Left ventricle myocardium inferior (tissue), 1 donor: Measurements from ENCODE around the gene MUSTN1. TPM values are rescaled to one million over a fixed set of nuclear protein-coding genes. Genes with fewer than 3 reads are reported as not detected.

Source experiments
- DNase-seq: peaks from one replicate; pipeline ENCODE4 v3.0.0-alpha.2; 2020
- H3K27ac ChIP-seq: fragments of 200-600 bp; replicated peaks from 2 replicates; pipeline ENCODE4 v1.8.0; 2021
- H3K27me3 ChIP-seq: fragments of 200-600 bp; 2 replicates; pipeline ENCODE4 v1.8.0; 2021; ENCODE audit warnings: low read depth
- H3K36me3 ChIP-seq: fragments of 200-600 bp; 2 replicates; pipeline ENCODE4 v1.8.0; 2021
- H3K4me1 ChIP-seq: fragments of 200-600 bp; 2 replicates; pipeline ENCODE4 v1.8.0; 2021
- H3K4me3 ChIP-seq: fragments of 200-600 bp; 2 replicates; pipeline ENCODE4 v1.8.0; 2021; ENCODE audit warnings: mild to moderate bottlenecking, moderate library complexity
- H3K9me3 ChIP-seq: fragments of 200-600 bp; replicated peaks from 2 replicates; pipeline ENCODE4 v1.8.0; 2021
- intact Hi-C: fragments of 100-400 bp; cut with micrococcal nuclease; formaldehyde crosslinking; loops from one replicate; pipeline ENCODE4 v1.11.0; 2022
- long read RNA-seq: library from polyadenylated mRNA; unstranded; transcript quantifications from one replicate; pipeline ENCODE4 v2.0.0, GENCODE V29; 2021
- total RNA-seq: library from RNA; stranded (reverse); fragmentation: NEBNext Ultra II Directional; extraction: Animal tissue kit (Norgen Biotek cat#: 25700); gene quantifications from one replicate; pipeline ENCODE4 v1.2.1, GENCODE V29; 2021
- TF ChIP-seq, protein P1 (sequence below): fragments of 200-600 bp; IDR thresholded peaks from 2 replicates; pipeline ENCODE4 v1.8.0; 2021; ENCODE audit warnings: antibody characterized with exemption, mild to moderate bottlenecking, borderline replicate concordance
- donor health status: DM: no; HTN: yes; CAD: no; lungs with severe emphysema.

Gene MUSTN1
- total RNA-seq, result 32.7 TPM
- long read RNA-seq, transcript MUSTN1-201 (3 exons, 721 nt), result major isoform, 18 of 22 reads
- long read RNA-seq, partial matches to known transcripts, result 1 of 22 reads
- long read RNA-seq, other reads (novel, unspliced or antisense), result 0 of 22 reads

DNA sequence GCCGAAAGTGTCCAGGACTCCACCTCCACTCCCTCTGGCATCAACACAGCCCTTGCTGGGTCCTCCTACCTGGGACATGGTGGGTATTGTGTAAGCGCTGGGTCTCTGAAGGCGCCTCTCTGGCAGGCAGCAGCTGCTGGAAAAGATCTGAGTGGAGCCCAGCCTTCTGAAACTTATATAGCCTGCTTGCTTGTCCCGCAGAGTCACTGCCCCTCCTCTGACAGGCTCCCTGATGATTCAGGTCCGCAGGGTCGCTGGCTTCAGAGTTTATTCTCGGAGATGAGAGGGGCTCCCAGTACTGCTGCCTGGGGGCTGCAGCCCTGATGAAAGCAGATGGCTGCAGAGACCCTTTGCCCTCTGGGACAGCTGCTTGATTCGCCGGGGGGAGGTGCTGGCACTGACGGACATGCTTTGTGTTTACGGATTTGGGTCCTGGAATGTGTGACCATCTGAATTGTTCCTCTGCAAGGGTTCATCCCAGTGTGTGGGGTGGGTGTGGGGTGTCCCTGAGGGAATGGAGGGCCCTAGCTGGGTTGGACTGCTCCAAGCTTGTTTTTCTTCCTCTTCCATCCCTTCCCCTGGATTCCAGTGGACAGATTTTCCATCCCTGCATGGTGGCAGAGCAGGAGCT, at the start of gene MUSTN1:
Gene MUSTN1, minus strand, starts transcription at position 149 of the 631 bp plus-strand sequence. Its CDS starts 71 bp downstream, at position 78.
- H3K9me3 ChIP-seq, result no peaks in the 10 kb centered on the region
- H3K27me3 ChIP-seq, result no peaks in the 10 kb centered on the region
- TF ChIP-seq, protein P1, sequence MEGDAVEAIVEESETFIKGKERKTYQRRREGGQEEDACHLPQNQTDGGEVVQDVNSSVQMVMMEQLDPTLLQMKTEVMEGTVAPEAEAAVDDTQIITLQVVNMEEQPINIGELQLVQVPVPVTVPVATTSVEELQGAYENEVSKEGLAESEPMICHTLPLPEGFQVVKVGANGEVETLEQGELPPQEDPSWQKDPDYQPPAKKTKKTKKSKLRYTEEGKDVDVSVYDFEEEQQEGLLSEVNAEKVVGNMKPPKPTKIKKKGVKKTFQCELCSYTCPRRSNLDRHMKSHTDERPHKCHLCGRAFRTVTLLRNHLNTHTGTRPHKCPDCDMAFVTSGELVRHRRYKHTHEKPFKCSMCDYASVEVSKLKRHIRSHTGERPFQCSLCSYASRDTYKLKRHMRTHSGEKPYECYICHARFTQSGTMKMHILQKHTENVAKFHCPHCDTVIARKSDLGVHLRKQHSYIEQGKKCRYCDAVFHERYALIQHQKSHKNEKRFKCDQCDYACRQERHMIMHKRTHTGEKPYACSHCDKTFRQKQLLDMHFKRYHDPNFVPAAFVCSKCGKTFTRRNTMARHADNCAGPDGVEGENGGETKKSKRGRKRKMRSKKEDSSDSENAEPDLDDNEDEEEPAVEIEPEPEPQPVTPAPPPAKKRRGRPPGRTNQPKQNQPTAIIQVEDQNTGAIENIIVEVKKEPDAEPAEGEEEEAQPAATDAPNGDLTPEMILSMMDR, result no peak
- peak; percentile 28 for DNase-seq
- H3K36me3 ChIP-seq, result peaks cover 9% of the 10 kb centered on the region
- peak within 1 kb of the TSS; percentile 65 for H3K27ac ChIP-seq
- H3K4me1 ChIP-seq, result peaks cover 55% of the 10 kb centered on the region
- intact Hi-C loops, result no loop called here
- H3K4me3 ChIP-seq, result peak within 1 kb of the TSS; percentile 50

DNA sequence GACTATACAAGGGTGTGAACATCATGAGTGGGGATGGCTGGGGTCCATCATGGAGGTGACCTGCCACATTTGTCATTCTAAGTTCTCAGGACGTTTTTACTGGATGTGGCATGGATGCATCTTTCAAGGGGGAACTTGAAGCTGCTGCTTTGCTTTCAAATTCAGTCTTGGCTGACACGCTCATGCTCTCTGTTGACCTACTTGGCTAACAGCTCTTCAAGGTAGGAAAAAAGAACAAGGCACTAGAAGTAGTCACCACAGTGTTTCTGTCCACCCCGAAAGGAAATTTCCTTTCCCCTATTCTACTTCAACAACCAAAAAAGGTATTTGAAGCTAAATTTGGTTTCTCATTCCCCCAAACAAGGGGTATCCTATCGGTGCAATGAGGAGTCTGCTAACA, 47.6 kb upstream of the MUSTN1 start:
- Histone ChIP-seq H3K36me3 (peaks cover 25% of the 10 kb centered on the region), H3K4me3 (no peak overlapping the region), H3K9me3 (no peaks in the 10 kb centered on the region), H3K27ac (no peak overlapping the region), H3K4me1 (peaks cover 15% of the 10 kb centered on the region), H3K27me3 (no peaks in the 10 kb centered on the region)
- DNase-seq, result no peak
- intact Hi-C loops, result no loop called here
- TF ChIP-seq, protein P1, result no peak

DNA sequence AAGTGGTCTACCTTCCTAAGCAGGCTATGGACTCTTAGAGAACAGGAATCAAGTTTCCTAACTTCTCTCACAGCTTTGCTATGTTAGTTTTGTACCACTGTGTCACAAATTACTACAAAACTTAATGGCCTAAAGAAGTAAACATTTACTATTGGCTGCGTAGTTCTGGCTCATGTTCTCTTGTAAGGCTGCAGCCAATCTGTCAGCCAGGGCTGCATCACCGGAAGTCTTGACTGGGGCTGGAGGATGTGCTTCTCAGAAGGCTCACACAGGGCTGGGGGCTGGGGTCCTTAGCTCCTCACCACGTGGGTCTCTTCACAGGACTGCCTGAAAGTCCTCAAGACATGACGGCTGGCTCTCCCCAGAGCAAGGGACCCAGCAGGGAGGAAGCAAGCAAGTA, 47.1 kb upstream of the MUSTN1 start:
- Histone ChIP-seq H3K27me3 (no peaks in the 10 kb centered on the region), H3K4me3 (no peak overlapping the region), H3K27ac (no peak overlapping the region), H3K36me3 (peaks cover 25% of the 10 kb centered on the region), H3K9me3 (no peaks in the 10 kb centered on the region), H3K4me1 (peaks cover 15% of the 10 kb centered on the region)
- DNase-seq, result no peak
- TF ChIP-seq, protein P1, result no peak
- intact Hi-C loops, result no loop called here

DNA sequence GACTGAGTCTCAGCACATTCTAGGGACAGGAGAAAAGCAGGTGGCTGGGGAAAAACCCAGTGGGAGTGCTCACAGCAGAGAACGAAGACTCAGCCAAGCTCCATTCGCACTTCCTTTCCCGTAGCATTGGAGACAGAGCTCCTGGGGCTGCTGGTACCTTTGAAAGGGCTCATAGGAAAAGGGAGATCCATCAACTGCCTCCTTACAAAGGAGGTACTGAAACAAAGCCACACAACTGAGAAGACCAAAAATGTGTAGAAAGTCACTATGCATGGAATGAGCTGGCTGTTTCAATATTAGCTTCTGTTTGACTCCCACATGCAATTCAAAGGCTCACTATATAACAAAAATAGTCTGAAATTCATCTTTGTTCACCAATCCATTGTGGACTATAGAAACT, 45.7 kb upstream of the MUSTN1 start:
- intact Hi-C loops, result no loop called here
- Histone ChIP-seq H3K27ac (no peak overlapping the region), H3K4me3 (no peak overlapping the region), H3K9me3 (no peaks in the 10 kb centered on the region), H3K4me1 (peaks cover 2% of the 10 kb centered on the region), H3K36me3 (peaks cover 22% of the 10 kb centered on the region), H3K27me3 (no peaks in the 10 kb centered on the region)
- no peak for DNase-seq
- TF ChIP-seq, protein P1, result no peak

DNA sequence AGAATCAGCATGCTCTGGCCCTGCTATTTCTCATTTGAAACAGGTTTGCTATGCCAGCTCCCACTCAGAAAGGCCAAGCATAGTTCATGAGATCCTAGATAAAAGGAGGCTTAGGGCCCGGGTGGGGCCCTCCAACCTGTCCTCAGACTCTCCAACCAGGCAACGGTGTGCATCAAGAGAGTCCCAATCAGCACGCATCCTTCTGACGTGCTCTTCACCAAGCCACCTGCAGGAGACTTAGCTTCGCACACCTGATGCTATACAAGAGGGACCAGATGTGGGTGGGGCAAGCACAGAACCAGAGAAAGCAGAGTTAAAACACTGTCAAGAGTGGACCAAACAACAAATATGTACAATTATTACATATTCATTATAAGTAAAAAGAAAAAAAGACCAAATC, 45.2 kb upstream of the MUSTN1 start:
- DNase-seq, result no peak
- intact Hi-C loops, result no loop called here
- H3K9me3 ChIP-seq, result no peaks in the 10 kb centered on the region
- H3K27me3 ChIP-seq, result no peaks in the 10 kb centered on the region
- no peak overlapping the region for H3K27ac ChIP-seq
- TF ChIP-seq, protein P1, result no peak
- H3K4me3 ChIP-seq, result no peak overlapping the region
- H3K36me3 ChIP-seq, result peaks cover 17% of the 10 kb centered on the region
- H3K4me1 ChIP-seq, result no peaks in the 10 kb centered on the region
